K562 (cell line): Measurements from ENCODE around the gene ABL1. TPM values are rescaled to one million over a fixed set of nuclear protein-coding genes. Genes with fewer than 3 reads are reported as not detected.
A peak's percentile ranks its signal among the peaks of the same experiment; 100 is the strongest.

Experiments
- ATAC-seq: fragments of 200-7000 bp; cut with Tn5 transposase; 3 replicates; pipeline ENCODE4 v1.9.1; 2020; ENCODE audit warnings: moderate library complexity
- BruUV-seq: library from RNA; stranded (reverse); fragments of 400-500 nt; replicated peaks from 2 replicates; lab custom pipeline; 2021; lab: Mats Ljungman, UMichigan
- CTCF ChIA-PET: fragments of 300-600 bp; formaldehyde crosslinking; extraction: SDS; loops from one replicate; lab custom pipeline; 2021; ENCODE audit warnings: low intra/inter-chr PET ratio; lab: Yijun Ruan, JAX
- POLR2A ChIA-PET: fragments of 300-600, 350-650 bp; sonication (Branson Sonifier 250); formaldehyde crosslinking; extraction: SDS; loops from one replicate; lab custom pipeline; 2021; ENCODE audit warnings: antibody characterized with exemption, inconsistent platforms; lab: Yijun Ruan, JAX
- DNase-seq, 4 experiments: peaks; one replicate each; pipeline versions ENCODE4 v3.0.0 to v3.0.0-alpha.2; 2011 to 2018; ENCODE audit warnings: low spot score in 3 of 4, mixed read lengths in 3 of 4; ENCODE audit errors: extremely low read depth in 1 of 4
- FAIRE-seq: peaks from 2 replicates; lab custom pipeline; 2011; peaks lifted over from hg19 to GRCh38; lab: Jason Lieb, UNC
- H2AFZ ChIP-seq: 2 replicates; pipeline ENCODE4 v1.6.0; 2011; ENCODE audit warnings: low read depth, low read length, control low read depth, inconsistent platforms
- H3K27ac ChIP-seq: fragments of 200-600 bp; 3 replicates; pipeline ENCODE4 v1.8.0; 2011; ENCODE audit warnings: low read depth, mild to moderate bottlenecking, control low read depth, inconsistent platforms, low read length, moderate library complexity, mixed read lengths; ENCODE audit errors: extremely low read depth
- H3K27me3 ChIP-seq, 2 experiments: fragments of 300-600 bp in 1 of 2; 2 replicates in 1 of 2; 3 replicates in 1 of 2; pipeline versions ENCODE4 v1.6.0 to v1.8.0; 2011; ENCODE audit warnings: inconsistent platforms in 2 of 2, low read length in 2 of 2, mild to moderate bottlenecking in 1 of 2, mixed read lengths in 1 of 2, moderate library complexity in 1 of 2; ENCODE audit not compliant: control insufficient read depth in 2 of 2, insufficient read depth in 2 of 2
- H3K36me3 ChIP-seq: fragments of 300-600 bp; 3 replicates; pipeline ENCODE4 v1.8.0; 2011; ENCODE audit warnings: mild to moderate bottlenecking, low read length, inconsistent platforms; ENCODE audit not compliant: control insufficient read depth, insufficient read depth
- H3K4me1 ChIP-seq, 2 experiments: fragments of 200-600 bp in 1 of 2; replicated peaks in 1 of 2; 2 replicates in 1 of 2; 3 replicates in 1 of 2; pipeline versions ENCODE4 v1.5.1 to v1.8.0; 2011; ENCODE audit warnings: inconsistent platforms in 2 of 2, low read length in 2 of 2, mild to moderate bottlenecking in 1 of 2, mixed read lengths in 1 of 2, moderate library complexity in 1 of 2; ENCODE audit not compliant: control insufficient read depth in 2 of 2, insufficient read depth in 2 of 2
- H3K4me2 ChIP-seq: 2 replicates; pipeline ENCODE4 v1.6.1; 2011; ENCODE audit warnings: low read length, control low read depth, inconsistent platforms, mixed read lengths; ENCODE audit not compliant: insufficient read depth
- H3K4me3 ChIP-seq: fragments of 200-600 bp; sonication (generic), shearing (Covaris generic); 2 replicates; pipeline ENCODE4 v1.5.1; 2016; ENCODE audit warnings: control low read depth, inconsistent platforms
- H3K79me2 ChIP-seq: fragments of 200-600 bp; 3 replicates; pipeline ENCODE4 v1.8.0; 2011; ENCODE audit warnings: low read length, inconsistent platforms; ENCODE audit not compliant: control insufficient read depth, insufficient read depth
- H3K9ac ChIP-seq, 2 experiments: 2 replicates each; pipeline versions ENCODE4 v1.6.0 to v1.6.1; 2011; ENCODE audit warnings: low read depth in 2 of 2, low read length in 2 of 2, control low read depth in 1 of 2, inconsistent platforms in 1 of 2, mild to moderate bottlenecking in 1 of 2, mixed read lengths in 1 of 2; ENCODE audit not compliant: insufficient read depth in 1 of 2
- H3K9me1 ChIP-seq: one replicate; pipeline ENCODE4 v1.6.0; 2011; ENCODE audit warnings: inconsistent platforms, mild to moderate bottlenecking, low read length, moderate library complexity; ENCODE audit not compliant: control insufficient read depth, insufficient read depth
- H3K9me3 ChIP-seq: replicated peaks from 2 replicates; pipeline ENCODE4 v1.5.1; 2011; ENCODE audit warnings: low read depth, low read length, inconsistent platforms; ENCODE audit not compliant: control insufficient read depth, insufficient read depth
- H4K20me1 ChIP-seq: replicated peaks from 2 replicates; pipeline ENCODE4 v1.6.1; 2011; ENCODE audit warnings: low read length, inconsistent platforms, mixed read lengths; ENCODE audit not compliant: control insufficient read depth, insufficient read depth
- CHD2 ChIP-seq: IDR thresholded peaks from 2 replicates; pipeline ENCODE4 v1.6.1; 2011; ENCODE audit warnings: low read depth, low read length
- MAFF ChIP-seq: IDR thresholded peaks from 2 replicates; pipeline ENCODE4 v1.6.1; 2012; ENCODE audit warnings: low read length, improper control_type of control experiment
- PREB ChIP-seq: sonication (generic); formaldehyde crosslinking; IDR thresholded peaks from 2 replicates; pipeline ENCODE4 v1.8.1; 2023; ENCODE audit warnings: mild to moderate bottlenecking, missing genetic modification reagents
- RBM17 ChIP-seq: fragments of 200-400 bp; formaldehyde crosslinking; IDR thresholded peaks from 2 replicates; pipeline ENCODE4 v1.6.1; 2017; ENCODE audit warnings: low read depth, mild to moderate bottlenecking, low read length, borderline replicate concordance
- RBM39 ChIP-seq: fragments of 200-400 bp; formaldehyde crosslinking; optimal IDR thresholded peaks from 2 replicates; pipeline ENCODE3; 2018; ENCODE audit warnings: low read depth, low read length
- RCOR1 ChIP-seq, 2 experiments: IDR thresholded peaks; 2 replicates each; pipeline ENCODE4 v1.6.1; 2012; ENCODE audit warnings: low read depth in 2 of 2, low read length in 2 of 2, borderline replicate concordance in 1 of 2, improper control_type of control experiment in 1 of 2
- SMC3 ChIP-seq: conservative IDR thresholded peaks from 2 replicates; pipeline ENCODE4 v1.6.1; 2011; ENCODE audit warnings: low read depth, low read length, improper control_type of control experiment; ENCODE audit not compliant: insufficient read depth
- SP2 ChIP-seq: IDR thresholded peaks from 2 replicates; pipeline ENCODE4 v1.6.1; 2011; ENCODE audit warnings: mild to moderate bottlenecking, low read depth, low read length, moderate library complexity; ENCODE audit not compliant: poor library complexity, severe bottlenecking; ENCODE audit errors: extremely low read depth
- TAL1 ChIP-seq: fragments of 450-650 bp; IDR thresholded peaks from 2 replicates; pipeline ENCODE4 v1.6.1; 2016; ENCODE audit warnings: mild to moderate bottlenecking
- TBL1XR1 ChIP-seq, 2 experiments: IDR thresholded peaks; 2 replicates each; pipeline ENCODE4 v1.6.1; 2012; ENCODE audit warnings: improper control_type of control experiment in 2 of 2, low read length in 2 of 2, mild to moderate bottlenecking in 1 of 2
- TCF3 ChIP-seq: sonication (generic); formaldehyde crosslinking; IDR thresholded peaks from 2 replicates; pipeline ENCODE4 v1.4.0; 2020; ENCODE audit warnings: mild to moderate bottlenecking, missing genetic modification reagents
- TCFL5 ChIP-seq: fragments of 250-450 bp; sonication (Bioruptor Pico); conservative IDR thresholded peaks from 2 replicates; pipeline ENCODE4 v1.6.1; 2021; ENCODE audit warnings: mild to moderate bottlenecking, moderate library complexity, matching md5 sums
- THRAP3 ChIP-seq: fragments of 450-650 bp; IDR thresholded peaks from 2 replicates; pipeline ENCODE4 v1.6.1; 2016; ENCODE audit warnings: mild to moderate bottlenecking, inconsistent platforms, borderline replicate concordance
- ZNF217 ChIP-seq: sonication (generic); formaldehyde crosslinking; IDR thresholded peaks from 2 replicates; pipeline ENCODE4 v1.8.0; 2022; ENCODE audit warnings: mild to moderate bottlenecking, missing genetic modification reagents
- WGBS: fragments of 100-300 bp; shearing (Covaris generic); methylation state at CpG from one replicate; pipeline ENCODE4 v1.1.6; 2016; ENCODE audit warnings: low coverage, mixed read lengths; ENCODE audit not compliant: insufficient coverage; ENCODE audit errors: missing lambda C conversion rate; 5-methylcytosine and 5-hydroxymethylcytosine counted together
- in situ Hi-C: fragments of 300-500 bp; cut with MboI; formaldehyde crosslinking; loops from 4 replicates; pipeline ENCODE4 v1.15.0; 2018; ENCODE audit warnings: inconsistent platforms, mixed read lengths
- intact Hi-C: fragments of 100-400 bp; cut with micrococcal nuclease; formaldehyde crosslinking; loops from 2 replicates; pipeline ENCODE4 v1.14.2; 2022
- polyA plus RNA-seq, 8 experiments: library from polyadenylated mRNA; depleted of rRNA in 4 of 8; stranded (reverse) in 5 of 8; unstranded in 3 of 8; fragments of >200 nt; fragmentation: Nextera tagmentation in 2 of 8; fragmentation: Illumina TruSeq in 1 of 8; extraction: Ambion mirVana in 2 of 8; extraction: Trizol in 1 of 8; gene quantifications; 2 replicates each; pipeline versions ENCODE4 v1.2.1 to v1.2.3, GENCODE V29; 2011 to 2014; ENCODE audit warnings: inconsistent platforms in 1 of 8, missing spikeins in 1 of 8
- total RNA-seq, 7 experiments: library from RNA; depleted of rRNA in 6 of 7; stranded (reverse); fragments of >200 nt in 6 of 7; fragmentation: Illumina TruSeq in 2 of 7; extraction: Trizol in 2 of 7; gene quantifications; 2 replicates each; pipeline versions ENCODE4 v1.2.1 to v1.2.3, GENCODE V29; 2011 to 2021; ENCODE audit warnings: low replicate concordance in 1 of 7

Gene ABL1
- total and polyA plus RNA-seq, 9 of the 15 experiments (the other 6 are each of a cell fraction or from before 2014, with no cell fraction given): 1.5 to 130 (median 37.8) TPM

GRCh38 chr9:130908146-130908877, 73.3 kb downstream of the ABL1 start:
- Histone ChIP-seq H3K4me1 (peaks cover 0 to 49% of the 10 kb centered on the region in 2 experiments; a peak in 2 of 5 replicates), H3K4me2 (no peak overlapping the region), H3K9me3 (no peaks in the 10 kb centered on the region), H2AFZ (no peak overlapping the region), H3K27me3 (peaks cover 83 to 87% of the 10 kb centered on the region in 2 experiments), H3K9ac (peak overlapping the region in 1 of 2 experiments; percentile 0; a peak in 1 of 4 replicates), H3K36me3 (no peaks in the 10 kb centered on the region), H3K79me2 (no peaks in the 10 kb centered on the region), H3K4me3 (no peak overlapping the region), H3K9me1 (peaks cover 14% of the 10 kb centered on the region), H3K27ac (no peak overlapping the region), H4K20me1 (peaks cover 67% of the 10 kb centered on the region)
- FAIRE-seq (no peak), ATAC-seq (0 out of 3 replicates have a peak, but pooled peaks have one; percentile 4), DNase-seq (peak in 3 of 4 experiments; percentile 64 to 66 (median 65))
- BruUV-seq: no TSS peak
- POLR2A ChIA-PET: interaction anchor here (0.5 to 25.7 kb wide), 13 partner anchors 8 to 225 kb away, joined by 3 to 582 read pairs (median 3); partner anchors contain the start of gene QRFP
- in situ Hi-C loops (no loop called here), intact Hi-C loops (no loop called here)
- CTCF ChIA-PET: no interaction called here
- 2% methylated on average over 22 of the region's 22 CpGs for WGBS
- TF ChIP-seq TCF3 (CRISPR knock-in tag) (no peak), RCOR1 (IDR thresholded peaks at IDR 0.05; ENCODE audit: borderline replicate concordance in 1 of 2, low read depth in 2 of 2, low read length in 2 of 2) (0 out of 4 replicates have a peak, but pooled peaks of 1 of the 2 experiments have one; percentile 20), PREB (no peak), TAL1 (no peak), TCFL5 (CRISPR knock-in tag) (no peak), SMC3 (0 out of 2 replicates have a peak, but pooled peaks have one; percentile 5), SP2 (peak; percentile 5), RBM17 (no peak), RBM39 (no peak), ZNF217 (no peak), CHD2 (0 out of 2 replicates have a peak, but pooled peaks have one; percentile 12), TBL1XR1 (IDR thresholded peaks at IDR 0.05; ENCODE audit: low read length in 2 of 2) (peak in 1 of 2 experiments; percentile 76; a peak in 2 of 4 replicates), MAFF (0 out of 2 replicates have a peak, but pooled peaks have one; percentile 17), THRAP3 (no peak)
